Activated CD8-positive, alpha-beta memory T cell treated with anti-CD3 and anti-CD28 coated beads, Interleukin-2, amount 50 U/mL, for 24 hours (primary cell): ENCODE results near the gene LFNG.

Source experiments
- DNase-seq: peaks from one replicate; pipeline ENCODE4 v3.0.0-alpha.2; 2020; ENCODE audit errors: extremely low read depth

The LFNG gene

DNA sequence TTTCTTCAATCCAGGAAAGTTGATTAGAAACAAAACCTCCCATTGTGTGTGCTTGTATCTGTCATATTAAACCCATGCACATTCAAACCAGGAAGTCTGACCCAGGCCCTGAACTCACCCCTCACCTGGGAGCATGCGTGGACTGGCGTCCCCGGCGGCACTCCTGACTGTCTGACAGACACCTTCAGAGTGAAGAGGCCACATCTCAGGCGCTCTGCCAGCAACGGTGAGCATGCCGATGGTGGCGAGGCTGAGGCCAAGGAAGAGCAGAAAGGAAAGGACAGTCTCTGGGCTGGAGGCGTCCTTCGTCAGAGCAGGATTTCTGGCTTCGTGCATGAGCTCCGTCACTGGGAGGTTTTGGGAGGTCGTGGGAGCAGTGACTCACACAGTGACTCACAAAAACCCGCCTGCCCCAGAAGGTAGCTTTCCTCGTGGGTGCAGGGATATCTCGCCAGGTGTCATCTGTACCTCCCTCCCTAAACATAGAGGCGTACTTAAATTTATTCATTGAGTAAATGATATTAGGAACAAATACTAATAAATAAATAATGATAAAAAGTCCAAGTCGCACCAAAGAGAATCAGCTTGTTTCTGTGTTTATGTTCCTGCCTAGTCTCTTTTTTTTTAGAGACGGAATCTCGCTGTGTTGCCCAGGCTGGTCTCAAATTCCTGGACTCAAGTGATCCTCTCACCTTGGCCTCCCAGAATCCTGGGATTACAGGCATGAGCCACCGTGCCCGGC is 52.7 kb downstream of the LFNG start:
- no peak for DNase-seq

DNA sequence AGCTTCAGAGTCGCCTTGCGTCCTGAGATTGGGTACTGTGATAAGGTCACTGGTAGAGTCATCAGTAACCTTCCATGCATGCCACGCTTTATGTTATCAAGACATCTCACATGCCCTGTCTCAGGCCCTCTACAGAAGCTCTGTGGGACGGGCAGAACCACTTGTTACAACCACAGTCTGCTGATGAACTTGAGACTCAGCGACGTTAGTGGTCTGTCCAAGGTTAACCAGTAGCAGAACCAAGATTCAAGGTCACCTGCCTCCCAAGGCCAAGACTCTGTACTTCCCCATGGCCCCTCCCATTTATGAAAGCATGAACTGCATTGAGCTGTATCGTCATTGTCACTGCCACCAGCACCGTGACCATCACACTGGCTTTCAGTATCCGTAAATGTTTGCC is 54.2 kb downstream of the LFNG start:
- no peak for DNase-seq

DNA sequence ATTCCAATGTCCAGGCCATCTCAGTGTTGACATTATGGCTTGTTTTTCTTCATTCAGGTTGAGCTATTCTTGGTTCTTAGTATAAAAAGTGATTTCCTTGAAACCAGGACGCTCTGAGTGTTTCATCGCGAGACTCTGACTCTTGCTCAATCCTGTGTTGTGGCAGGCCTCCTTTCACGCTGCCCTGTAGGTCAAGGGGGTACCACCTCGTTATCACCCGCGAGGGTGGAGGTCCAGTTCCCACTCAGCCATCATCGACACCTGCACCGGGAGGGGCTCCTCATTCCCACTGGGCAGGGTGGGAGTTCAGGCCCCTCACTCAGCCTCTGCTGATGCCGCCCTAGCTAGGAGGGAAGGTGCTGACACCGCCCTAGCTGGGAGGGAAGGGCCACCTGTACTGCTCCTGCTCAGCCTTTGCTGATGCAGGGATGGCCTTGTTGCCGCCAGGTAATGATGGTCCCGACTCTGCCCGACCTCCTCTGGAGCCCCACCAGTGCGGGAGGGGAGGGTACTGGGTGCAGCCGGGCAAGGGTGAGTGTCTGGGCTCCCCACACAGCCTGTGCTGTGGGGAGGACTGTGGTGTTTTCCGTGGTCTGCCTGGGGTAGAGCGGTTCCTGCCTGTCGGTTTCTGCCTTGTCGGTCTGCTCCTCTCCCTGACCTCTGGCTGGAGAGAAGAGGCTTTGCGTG is 55.6 kb downstream of the LFNG start:
- DNase-seq = no peak

DNA sequence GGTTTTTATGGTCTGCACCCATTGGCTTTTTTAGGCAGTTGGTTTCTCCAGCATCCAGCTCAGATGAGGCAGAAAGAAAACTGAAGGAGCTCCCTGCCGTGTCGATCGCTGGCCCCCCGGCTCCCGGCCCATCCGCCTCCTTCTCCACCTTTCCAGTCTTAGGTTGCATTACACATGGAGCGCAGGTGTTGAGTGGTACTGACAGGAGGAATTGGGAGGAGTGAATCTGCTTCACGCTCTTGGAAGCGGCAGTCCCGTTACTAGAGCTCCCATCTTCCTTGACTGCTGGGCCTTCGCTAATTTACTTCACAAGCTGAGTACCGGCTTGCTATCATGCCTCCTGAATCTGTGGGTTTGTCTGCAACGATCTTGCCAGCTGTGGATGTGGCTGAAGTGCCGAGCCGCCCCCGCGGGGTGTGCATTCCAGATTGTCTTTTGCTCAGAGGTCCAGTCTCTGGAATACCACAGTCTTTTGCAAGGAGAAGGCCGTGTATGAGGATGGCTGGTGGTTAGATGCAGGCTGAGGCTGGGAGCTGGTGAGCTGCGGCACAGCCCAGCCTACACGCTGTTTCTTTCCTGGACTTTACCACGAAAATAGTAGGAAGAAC is 56.3 kb downstream of the LFNG start:
- DNase-seq = no peak

DNA sequence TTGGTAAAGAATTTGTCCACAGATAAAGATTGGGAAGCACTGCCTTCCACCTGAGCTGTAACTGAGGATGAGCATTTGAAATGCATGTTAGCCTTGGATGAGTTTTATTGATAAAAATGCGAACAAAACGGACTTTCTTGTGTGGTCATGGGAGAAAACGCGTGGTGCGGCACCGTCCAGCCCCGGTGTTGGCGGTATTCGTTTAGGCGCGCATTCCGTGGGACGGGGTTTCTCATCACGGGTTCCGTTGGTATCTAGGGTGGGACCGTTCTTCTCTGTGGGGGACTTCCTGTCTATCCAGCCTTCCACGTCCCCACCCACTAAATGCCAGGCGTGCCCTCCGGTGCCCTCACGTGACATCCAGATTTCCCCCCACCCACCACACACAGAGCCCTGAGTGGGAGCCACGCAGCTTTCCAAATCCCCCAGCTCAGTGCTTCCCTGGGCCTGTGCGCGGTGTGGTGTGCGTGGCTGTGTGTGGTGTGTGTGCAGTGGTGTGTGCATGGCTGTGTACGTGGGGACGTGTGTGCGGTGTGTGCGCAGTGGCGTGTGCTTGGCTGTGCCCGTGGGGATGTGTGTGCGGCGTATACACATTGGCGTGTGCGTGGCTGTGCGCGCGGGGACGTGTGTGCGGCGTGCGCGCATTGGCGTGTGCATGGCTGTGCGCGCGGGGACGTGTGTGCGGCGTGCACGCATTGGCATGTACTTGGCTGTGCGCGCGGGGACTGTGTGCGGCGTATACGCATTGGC is 57.3 kb downstream of the LFNG start:
- DNase-seq = no peak
